Measurements from ENCODE around the gene DPF3.

The DPF3 gene

DNA sequence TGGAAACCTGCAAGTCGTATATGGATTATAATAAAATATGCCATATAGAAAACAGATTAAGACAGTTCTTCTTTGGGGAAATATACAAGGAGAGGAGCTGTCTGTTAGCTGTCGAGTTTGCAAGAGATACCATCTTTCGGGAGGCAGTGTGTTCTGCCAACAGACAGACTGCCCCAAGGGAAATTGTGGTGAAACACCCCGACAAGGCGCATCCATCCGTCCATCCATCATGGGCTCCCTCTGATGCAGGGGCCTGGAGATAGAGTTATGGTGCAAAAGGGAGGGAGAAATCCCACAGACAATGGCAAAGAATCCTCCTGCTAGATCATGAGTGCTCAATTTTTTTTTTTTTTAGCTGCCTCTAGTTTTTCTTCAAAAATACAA, 156.3 kb downstream of the DPF3 start:
- Histone ChIP-seq H3K27me3 (ENCODE audit: control insufficient read depth, insufficient read depth, low read length) (no peaks in the 10 kb centered on the region), H3K4me3 (ENCODE audit: low read length) (no peak overlapping the region), H3K27ac (ENCODE audit: low read depth, low read length) (no peak overlapping the region), H3K9ac (ENCODE audit: low read length) (no peak overlapping the region), H3K4me1 (ENCODE audit: control insufficient read depth, insufficient read depth, low read length) (no peaks in the 10 kb centered on the region), H3K36me3 (ENCODE audit: control insufficient read depth, insufficient read depth, low read length) (no peaks in the 10 kb centered on the region)

DNA sequence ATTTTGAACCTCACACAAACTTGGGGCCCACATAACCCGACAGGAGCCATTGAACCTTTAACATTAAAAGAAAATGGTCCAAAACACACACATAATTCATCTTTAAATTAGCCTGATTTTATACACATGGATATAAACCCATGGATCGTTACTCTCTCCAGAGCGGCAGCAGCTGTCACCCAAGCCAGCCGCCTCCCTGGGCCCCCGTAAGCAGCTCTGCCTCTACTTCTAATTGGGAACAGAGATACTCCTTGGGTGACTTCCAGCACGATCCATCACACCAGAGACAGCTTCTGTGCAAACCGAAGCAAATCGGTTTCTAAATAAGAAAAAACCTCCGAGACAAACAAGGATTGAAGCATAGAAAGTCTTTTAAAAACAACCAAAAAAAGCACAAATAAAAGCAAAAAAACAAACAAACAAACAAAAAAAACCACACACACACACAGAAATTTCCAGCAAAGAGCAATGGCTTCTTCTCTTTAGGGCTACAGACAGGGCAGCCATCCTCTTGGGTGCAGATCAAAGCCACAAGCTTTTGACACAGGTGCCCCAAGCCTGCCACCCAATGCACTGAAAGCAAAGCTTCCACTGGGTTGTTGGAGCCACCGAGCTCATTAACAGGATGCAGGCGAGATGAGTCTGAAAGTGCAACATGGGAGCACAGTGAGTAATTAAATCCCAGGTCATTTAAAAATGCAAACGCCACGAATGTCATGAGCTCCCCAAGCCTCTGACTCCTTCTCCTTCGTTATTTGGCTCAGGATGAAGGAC, 156.9 kb downstream of the DPF3 start:
- Histone ChIP-seq H3K4me1 (ENCODE audit: control insufficient read depth, insufficient read depth, low read length) (no peaks in the 10 kb centered on the region), H3K4me3 (ENCODE audit: low read length) (no peak overlapping the region), H3K27me3 (ENCODE audit: control insufficient read depth, insufficient read depth, low read length) (no peaks in the 10 kb centered on the region), H3K27ac (ENCODE audit: low read depth, low read length) (no peak overlapping the region), H3K9ac (ENCODE audit: low read length) (no peak overlapping the region), H3K36me3 (ENCODE audit: control insufficient read depth, insufficient read depth, low read length) (no peaks in the 10 kb centered on the region)

DNA sequence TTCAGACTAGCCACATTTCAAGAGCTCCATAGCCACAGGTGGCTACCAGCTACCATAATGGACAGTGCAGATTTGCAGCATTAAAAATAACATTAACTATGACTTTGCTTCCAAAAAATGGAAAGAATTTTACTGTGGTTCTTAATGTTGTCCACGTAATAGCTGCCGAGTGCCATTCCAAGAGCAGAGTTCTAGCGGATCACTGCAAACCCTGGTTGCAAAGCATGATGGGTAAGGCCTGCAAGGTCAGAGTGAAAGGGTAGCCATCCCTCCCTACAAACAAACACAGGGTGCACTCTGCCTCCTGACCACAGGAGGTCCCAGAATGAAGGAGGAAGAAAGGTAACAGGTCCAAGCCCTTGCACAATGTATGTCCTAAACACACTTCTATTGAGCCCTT, 157.6 kb downstream of the DPF3 start:
- H3K9ac ChIP-seq (ENCODE audit: low read length), result no peak overlapping the region

DNA sequence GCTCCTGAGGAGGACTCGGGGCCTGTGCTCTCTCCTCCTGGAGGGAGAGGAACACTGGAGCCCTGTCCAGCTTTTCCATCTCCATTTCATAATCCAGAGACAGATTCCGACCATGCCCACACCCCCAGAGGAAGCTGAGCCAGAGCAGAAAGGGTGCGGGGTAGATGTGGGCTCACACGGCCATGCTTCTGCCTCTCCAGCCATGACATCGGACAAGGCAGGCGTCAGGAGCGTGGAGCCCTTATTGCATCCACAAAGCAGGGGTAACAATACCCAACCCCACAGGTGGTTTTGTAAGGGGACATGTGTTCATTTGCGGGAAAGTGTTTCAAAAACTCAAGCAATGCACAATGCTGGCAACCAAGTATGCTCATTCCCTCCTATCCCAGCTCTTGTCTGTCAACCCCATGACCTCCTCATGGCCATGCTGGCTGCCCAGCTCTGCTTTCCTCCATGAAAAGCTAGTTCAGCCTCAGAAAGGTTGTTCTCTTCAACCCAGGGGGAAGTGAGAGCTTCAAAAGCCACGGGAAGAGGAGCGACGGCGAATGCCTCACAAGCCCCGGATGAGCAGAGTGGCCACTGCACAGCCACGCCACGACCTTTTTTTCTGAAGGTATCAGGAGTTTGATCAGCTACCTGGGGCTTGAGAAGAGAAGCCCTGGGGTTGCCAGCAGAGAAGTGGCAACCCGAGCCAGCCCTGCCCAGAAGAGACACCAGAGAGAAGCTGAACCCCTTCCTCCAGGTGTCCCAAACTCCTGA, 161.7 kb downstream of the DPF3 start:
- Histone ChIP-seq H3K9ac (ENCODE audit: low read length) (no peak overlapping the region), H3K4me3 (ENCODE audit: low read length) (no peak overlapping the region), H3K27ac (ENCODE audit: low read depth, low read length) (no peak overlapping the region), H3K4me1 (ENCODE audit: control insufficient read depth, insufficient read depth, low read length) (no peaks in the 10 kb centered on the region), H3K27me3 (ENCODE audit: control insufficient read depth, insufficient read depth, low read length) (no peaks in the 10 kb centered on the region), H3K36me3 (ENCODE audit: control insufficient read depth, insufficient read depth, low read length) (no peaks in the 10 kb centered on the region)

More for the DNA sequence above, 157.6 kb downstream of the DPF3 start:
- Histone ChIP-seq H3K27ac (ENCODE audit: low read depth, low read length) (no peak overlapping the region), H3K27me3 (ENCODE audit: control insufficient read depth, insufficient read depth, low read length) (no peaks in the 10 kb centered on the region), H3K4me3 (ENCODE audit: low read length) (no peak overlapping the region), H3K36me3 (ENCODE audit: control insufficient read depth, insufficient read depth, low read length) (no peaks in the 10 kb centered on the region), H3K4me1 (ENCODE audit: control insufficient read depth, insufficient read depth, low read length) (no peaks in the 10 kb centered on the region)

DNA sequence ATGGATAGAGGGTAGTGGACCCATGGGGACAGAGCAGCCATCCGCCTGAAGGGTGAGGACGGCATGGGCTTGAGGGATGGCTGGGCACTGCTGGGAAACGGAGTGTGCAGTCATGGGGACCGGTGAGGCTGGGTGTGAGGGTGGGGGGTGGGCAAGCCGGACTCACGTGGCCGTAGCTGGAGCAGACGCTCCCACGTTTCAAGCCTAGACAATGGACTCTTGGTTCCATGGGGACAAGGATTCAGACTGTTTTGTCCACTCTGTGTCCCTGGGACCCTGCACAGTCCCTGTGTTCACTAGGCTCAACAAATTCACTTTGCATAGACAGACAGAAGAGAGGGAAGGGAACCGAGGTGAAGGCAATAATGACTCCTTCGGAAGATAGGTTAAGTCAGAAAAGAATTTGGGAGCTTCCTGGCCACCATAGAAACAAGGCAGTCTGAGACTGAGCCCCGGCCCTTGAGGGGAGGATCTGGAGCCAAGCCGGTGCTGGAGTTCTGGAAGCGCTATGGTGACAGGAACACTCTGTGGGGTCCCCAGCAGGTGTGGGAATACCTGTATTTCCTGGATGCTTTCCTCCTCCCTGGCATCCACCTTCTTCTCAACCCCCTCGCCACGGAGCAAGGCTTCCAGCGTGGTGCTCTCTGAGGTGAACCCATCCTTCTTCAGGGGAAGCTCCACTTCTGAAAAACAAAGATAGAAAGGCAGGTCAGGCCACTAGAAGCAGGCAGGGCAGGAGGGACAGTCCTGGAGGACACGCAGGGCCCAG, 162.5 kb downstream of the DPF3 start:
- H3K27ac ChIP-seq (ENCODE audit: low read depth, low read length), result no peak overlapping the region
- no peak overlapping the region for H3K9ac ChIP-seq (ENCODE audit: low read length)
- no peaks in the 10 kb centered on the region for H3K36me3 ChIP-seq (ENCODE audit: control insufficient read depth, insufficient read depth, low read length)

DNA sequence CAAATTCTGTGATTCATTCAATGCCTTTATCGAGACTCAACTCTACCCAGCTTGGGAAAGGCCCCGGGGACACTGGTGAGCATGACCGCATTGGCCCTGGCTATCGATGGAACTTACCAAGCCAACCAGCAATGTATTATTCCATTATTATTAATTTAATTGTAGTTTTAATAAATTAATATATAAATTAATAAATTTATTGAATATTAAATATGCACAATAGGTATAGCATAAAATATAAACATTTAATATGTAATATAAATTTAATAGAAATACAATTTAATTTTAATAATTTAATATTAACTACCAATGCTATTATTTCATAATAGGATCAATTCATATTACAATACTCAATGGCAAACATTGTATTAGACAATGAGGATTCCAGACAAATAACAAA, 163.4 kb downstream of the DPF3 start:
- H3K36me3 ChIP-seq (ENCODE audit: control insufficient read depth, insufficient read depth, low read length), result no peaks in the 10 kb centered on the region
- no peak overlapping the region for H3K9ac ChIP-seq (ENCODE audit: low read length)
- H3K4me3 ChIP-seq (ENCODE audit: low read length), result no peak overlapping the region
- no peaks in the 10 kb centered on the region for H3K27me3 ChIP-seq (ENCODE audit: control insufficient read depth, insufficient read depth, low read length)
- no peak overlapping the region for H3K27ac ChIP-seq (ENCODE audit: low read depth, low read length)
- H3K4me1 ChIP-seq (ENCODE audit: control insufficient read depth, insufficient read depth, low read length), result no peaks in the 10 kb centered on the region

More for the DNA sequence above, 162.5 kb downstream of the DPF3 start:
- H3K27me3 ChIP-seq (ENCODE audit: control insufficient read depth, insufficient read depth, low read length), result no peaks in the 10 kb centered on the region
- H3K4me1 ChIP-seq (ENCODE audit: control insufficient read depth, insufficient read depth, low read length), result no peaks in the 10 kb centered on the region
- no peak overlapping the region for H3K4me3 ChIP-seq (ENCODE audit: low read length)

DNA sequence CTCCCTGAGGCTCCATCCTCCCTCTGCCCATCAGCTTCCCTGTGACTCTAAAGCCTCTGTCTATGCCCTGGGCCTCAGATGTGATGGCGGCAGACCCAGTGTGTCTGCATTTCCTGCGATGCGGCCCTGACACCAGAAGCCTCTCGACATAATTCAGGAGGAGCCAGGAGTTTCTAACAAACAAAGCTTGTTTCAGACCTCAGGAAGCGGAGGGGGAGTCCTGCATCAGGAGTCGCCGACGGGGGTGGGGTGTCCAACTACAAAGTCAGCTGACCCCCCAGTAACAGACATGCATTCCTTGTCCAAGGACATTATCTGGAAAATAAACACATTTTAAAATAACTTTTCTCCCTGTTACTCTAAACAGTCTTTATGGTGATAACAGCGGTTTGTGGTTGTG, 167.5 kb downstream of the DPF3 start:
- Histone ChIP-seq H3K4me3 (ENCODE audit: low read length) (no peak overlapping the region), H3K27ac (ENCODE audit: low read depth, low read length) (no peak overlapping the region), H3K4me1 (ENCODE audit: control insufficient read depth, insufficient read depth, low read length) (no peaks in the 10 kb centered on the region), H3K9ac (ENCODE audit: low read length) (no peak overlapping the region), H3K27me3 (ENCODE audit: control insufficient read depth, insufficient read depth, low read length) (no peaks in the 10 kb centered on the region), H3K36me3 (ENCODE audit: control insufficient read depth, insufficient read depth, low read length) (no peaks in the 10 kb centered on the region)

DNA sequence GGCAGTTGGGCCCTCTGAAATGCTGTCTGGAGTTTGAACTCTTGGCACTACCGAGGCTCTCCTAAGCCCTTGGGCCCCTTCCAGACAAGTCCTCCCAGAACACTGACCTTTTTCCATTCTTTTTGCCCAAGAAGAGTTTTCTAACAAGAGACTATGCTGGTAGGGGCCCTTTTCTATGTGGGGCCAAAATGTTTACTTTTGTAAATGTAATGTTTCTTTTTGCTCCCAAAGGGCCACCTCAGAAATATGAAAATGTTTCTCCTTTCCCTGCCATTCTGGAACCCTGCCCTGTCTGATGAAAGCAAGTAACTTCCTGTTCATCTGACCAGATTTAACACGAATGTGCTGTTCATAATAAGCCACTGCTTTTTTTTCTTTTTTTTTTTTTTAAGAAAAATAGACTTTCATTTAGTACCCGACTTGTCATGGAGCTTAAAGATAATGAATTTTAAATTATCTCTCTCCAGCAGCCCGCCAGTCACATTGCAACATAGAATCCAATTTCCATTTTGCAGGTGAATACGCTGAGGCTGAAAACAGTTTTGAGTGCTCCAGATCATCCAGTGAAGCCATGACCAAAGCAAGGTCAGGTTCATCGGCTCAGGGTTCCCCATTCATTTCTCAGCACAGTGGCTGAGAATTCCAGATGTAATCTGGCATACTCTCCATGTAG, 169.9 kb downstream of the DPF3 start:
- Histone ChIP-seq H3K27ac (ENCODE audit: low read depth, low read length) (no peak overlapping the region), H3K9ac (ENCODE audit: low read length) (no peak overlapping the region), H3K4me1 (ENCODE audit: control insufficient read depth, insufficient read depth, low read length) (no peaks in the 10 kb centered on the region)

DNA sequence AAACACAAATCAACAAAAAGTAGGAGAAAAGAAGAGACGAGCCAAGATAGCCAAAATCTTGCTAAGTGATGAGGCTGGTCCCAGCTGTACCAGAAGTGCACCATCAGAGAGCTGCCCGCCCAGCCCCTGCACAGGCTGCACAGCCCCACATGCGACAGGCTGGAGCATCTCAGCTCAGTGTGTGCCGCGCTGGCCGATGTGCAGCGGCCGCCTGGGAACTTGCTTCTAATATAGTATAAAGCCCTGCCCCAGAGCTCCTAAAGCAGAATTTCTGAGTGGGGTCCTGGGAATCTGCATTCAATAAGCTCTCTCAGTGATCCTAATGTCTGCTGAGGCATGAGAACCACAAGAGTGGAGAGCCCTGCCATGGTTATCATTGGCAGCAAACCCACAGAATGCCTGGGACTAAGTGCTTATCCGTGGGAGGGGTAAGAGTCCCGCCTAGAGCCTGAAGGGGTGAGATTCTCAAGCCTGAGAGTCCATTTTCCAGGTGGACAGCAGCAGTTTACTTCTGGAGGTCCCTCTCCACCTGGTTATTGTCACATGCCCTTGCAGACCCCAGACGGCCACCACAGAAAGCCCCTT, 171.6 kb downstream of the DPF3 start:
- no peaks in the 10 kb centered on the region for H3K36me3 ChIP-seq (ENCODE audit: control insufficient read depth, insufficient read depth, low read length)
- H3K4me1 ChIP-seq (ENCODE audit: control insufficient read depth, insufficient read depth, low read length), result no peaks in the 10 kb centered on the region
- no peaks in the 10 kb centered on the region for H3K27me3 ChIP-seq (ENCODE audit: control insufficient read depth, insufficient read depth, low read length)
- no peak overlapping the region for H3K4me3 ChIP-seq (ENCODE audit: low read length)
- H3K27ac ChIP-seq (ENCODE audit: low read depth, low read length), result no peak overlapping the region
- no peak overlapping the region for H3K9ac ChIP-seq (ENCODE audit: low read length)

More for the DNA sequence above, 169.9 kb downstream of the DPF3 start:
- Histone ChIP-seq H3K36me3 (ENCODE audit: control insufficient read depth, insufficient read depth, low read length) (no peaks in the 10 kb centered on the region), H3K4me3 (ENCODE audit: low read length) (no peak overlapping the region), H3K27me3 (ENCODE audit: control insufficient read depth, insufficient read depth, low read length) (no peaks in the 10 kb centered on the region)

DNA sequence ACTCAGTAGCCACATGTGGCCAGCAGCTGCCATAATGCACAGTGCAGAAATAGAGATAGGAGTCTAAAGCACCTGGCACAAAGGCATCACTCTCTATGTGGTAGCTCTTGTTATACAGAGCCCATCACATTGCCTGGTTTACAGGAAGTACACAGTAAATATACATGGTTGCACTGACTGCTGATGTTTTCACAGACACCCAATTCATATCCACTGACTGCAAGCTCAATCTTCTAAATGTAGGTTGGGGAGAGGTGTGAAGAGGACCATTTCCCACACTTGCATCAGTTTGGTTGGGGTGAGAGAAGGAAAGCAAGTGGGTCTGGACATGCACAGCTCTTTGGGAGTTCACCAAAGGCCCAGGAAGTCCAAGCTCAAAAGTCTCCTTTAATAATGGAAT, 172.8 kb downstream of the DPF3 start:
- no peak overlapping the region for H3K27ac ChIP-seq (ENCODE audit: low read depth, low read length)
- H3K4me1 ChIP-seq (ENCODE audit: control insufficient read depth, insufficient read depth, low read length), result no peaks in the 10 kb centered on the region
- no peak overlapping the region for H3K9ac ChIP-seq (ENCODE audit: low read length)
- H3K4me3 ChIP-seq (ENCODE audit: low read length), result no peak overlapping the region
- no peaks in the 10 kb centered on the region for H3K27me3 ChIP-seq (ENCODE audit: control insufficient read depth, insufficient read depth, low read length)
- H3K36me3 ChIP-seq (ENCODE audit: control insufficient read depth, insufficient read depth, low read length), result no peaks in the 10 kb centered on the region

DNA sequence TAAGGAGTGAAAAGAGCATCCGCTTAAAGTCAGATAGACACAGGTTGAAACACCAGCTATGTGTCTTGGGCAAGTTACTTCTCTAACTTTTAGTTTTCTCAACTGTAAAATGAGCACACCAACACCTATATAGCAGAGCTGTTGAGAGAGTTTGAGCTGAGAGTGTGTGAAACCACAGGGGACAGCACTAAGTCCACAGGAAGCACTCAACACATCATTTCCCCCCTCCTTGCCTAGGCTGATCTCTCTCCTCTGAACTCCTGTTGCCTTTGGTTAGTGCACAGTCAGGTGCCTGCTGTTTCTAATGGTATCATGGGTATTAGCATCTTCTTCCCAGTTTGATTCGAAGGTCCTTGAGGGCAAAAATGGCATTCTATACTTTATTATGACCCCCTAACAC, 176.7 kb downstream of the DPF3 start:
- Histone ChIP-seq H3K4me3 (ENCODE audit: low read length) (no peak overlapping the region), H3K4me1 (ENCODE audit: control insufficient read depth, insufficient read depth, low read length) (no peaks in the 10 kb centered on the region), H3K27me3 (ENCODE audit: control insufficient read depth, insufficient read depth, low read length) (no peaks in the 10 kb centered on the region), H3K9ac (ENCODE audit: low read length) (no peak overlapping the region), H3K36me3 (ENCODE audit: control insufficient read depth, insufficient read depth, low read length) (no peaks in the 10 kb centered on the region), H3K27ac (ENCODE audit: low read depth, low read length) (no peak overlapping the region)

DNA sequence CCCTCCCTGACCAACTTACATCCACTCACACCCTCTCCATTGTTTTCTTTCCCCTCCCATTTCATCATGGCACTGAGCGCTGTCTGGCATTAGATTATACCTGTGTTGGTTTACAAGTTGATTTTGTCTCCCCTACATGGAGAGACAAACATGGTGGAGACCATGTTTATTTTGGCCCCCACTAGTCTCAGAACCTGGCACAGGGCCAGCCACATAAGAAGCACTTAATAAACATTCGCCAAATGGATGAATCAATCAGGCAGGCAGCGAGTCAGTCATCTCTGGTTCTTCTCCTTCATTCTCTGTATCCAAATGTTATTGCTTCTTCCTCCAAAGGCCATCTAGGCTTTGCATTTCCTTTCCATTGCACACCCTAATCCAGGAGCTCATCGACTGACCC, 177.4 kb downstream of the DPF3 start:
- H3K27ac ChIP-seq (ENCODE audit: low read depth, low read length), result no peak overlapping the region
- no peak overlapping the region for H3K9ac ChIP-seq (ENCODE audit: low read length)
- no peaks in the 10 kb centered on the region for H3K4me1 ChIP-seq (ENCODE audit: control insufficient read depth, insufficient read depth, low read length)
- no peaks in the 10 kb centered on the region for H3K36me3 ChIP-seq (ENCODE audit: control insufficient read depth, insufficient read depth, low read length)
- no peak overlapping the region for H3K4me3 ChIP-seq (ENCODE audit: low read length)
- no peaks in the 10 kb centered on the region for H3K27me3 ChIP-seq (ENCODE audit: control insufficient read depth, insufficient read depth, low read length)
